GM18907 (cell line): Measurements from ENCODE around the gene ZSCAN31.

Experiments used
- ATAC-seq: cut with Tn5 transposase; IDR thresholded peaks from one replicate; pipeline ENCODE4 v1.9.1; 2021; ENCODE audit warnings: mild to moderate bottlenecking, moderate library complexity; ENCODE audit not compliant: unreplicated experiment

ZSCAN31 gene

GRCh38 chr6:28353981-28354676, 18.2 kb upstream of the ZSCAN31 start:
- no peak for ATAC-seq

GRCh38 chr6:28353356-28353755, 17.4 kb upstream of the ZSCAN31 start:
- ATAC-seq: no peak

- no peak for ATAC-seq
Observed at GRCh38 chr6:28351493-28351925, 15.6 kb upstream of the ZSCAN31 start.

DNA sequence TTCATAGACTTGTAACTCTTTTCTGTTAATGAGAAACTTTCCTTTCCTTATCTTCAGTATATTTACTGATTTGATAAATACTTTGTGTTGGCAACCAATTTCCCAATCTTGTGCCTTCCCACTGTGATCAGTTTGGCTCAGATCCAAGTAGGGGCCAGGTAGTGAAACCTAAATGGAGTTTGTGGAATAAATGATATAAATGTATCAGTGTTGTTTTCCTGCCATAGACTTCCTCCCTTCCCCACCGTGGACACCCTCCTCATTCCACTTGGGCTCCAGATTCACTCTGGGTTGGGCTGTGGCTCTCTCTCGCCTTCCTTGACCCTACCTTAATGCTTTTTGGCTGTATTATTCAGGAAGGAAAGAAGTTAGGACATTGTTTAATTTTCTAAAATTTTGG, 15.1 kb upstream of the ZSCAN31 start:
- ATAC-seq: no peak

GRCh38 chr6:28349892-28350737, 14.2 kb upstream of the ZSCAN31 start, which contains the start of gene ZKSCAN3:
Gene ZKSCAN3, plus strand, starts transcription at chr6:28349947. Its CDS starts 9,640 bp downstream, at chr6:28359587.
- peak; percentile 94 for ATAC-seq

- ATAC-seq: no peak
Observed at GRCh38 chr6:28349344-28349891, 13.5 kb upstream of the ZSCAN31 start.

DNA sequence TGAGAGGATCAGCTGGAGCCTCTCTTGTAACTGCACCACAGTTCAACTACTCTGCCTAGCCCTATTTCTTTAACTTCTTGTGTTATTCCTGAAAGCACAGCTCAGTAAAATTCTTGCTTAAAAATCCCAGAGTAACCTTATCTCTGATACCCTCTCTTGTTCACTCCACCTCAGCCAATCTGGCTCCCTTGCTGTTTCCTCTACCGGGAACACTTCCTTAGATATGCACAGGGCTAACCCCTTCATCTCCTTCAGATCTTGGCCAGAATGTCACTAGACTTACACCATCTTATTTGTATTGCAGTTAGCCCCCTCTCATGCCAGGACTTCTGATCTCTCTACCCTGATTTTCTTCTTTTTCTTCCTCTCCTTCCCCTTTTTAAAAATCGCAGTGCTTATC, 11.2 kb upstream of the ZSCAN31 start:
- no peak for ATAC-seq

GRCh38 chr6:28345201-28345600, 9.3 kb upstream of the ZSCAN31 start:
- ATAC-seq: no peak

DNA sequence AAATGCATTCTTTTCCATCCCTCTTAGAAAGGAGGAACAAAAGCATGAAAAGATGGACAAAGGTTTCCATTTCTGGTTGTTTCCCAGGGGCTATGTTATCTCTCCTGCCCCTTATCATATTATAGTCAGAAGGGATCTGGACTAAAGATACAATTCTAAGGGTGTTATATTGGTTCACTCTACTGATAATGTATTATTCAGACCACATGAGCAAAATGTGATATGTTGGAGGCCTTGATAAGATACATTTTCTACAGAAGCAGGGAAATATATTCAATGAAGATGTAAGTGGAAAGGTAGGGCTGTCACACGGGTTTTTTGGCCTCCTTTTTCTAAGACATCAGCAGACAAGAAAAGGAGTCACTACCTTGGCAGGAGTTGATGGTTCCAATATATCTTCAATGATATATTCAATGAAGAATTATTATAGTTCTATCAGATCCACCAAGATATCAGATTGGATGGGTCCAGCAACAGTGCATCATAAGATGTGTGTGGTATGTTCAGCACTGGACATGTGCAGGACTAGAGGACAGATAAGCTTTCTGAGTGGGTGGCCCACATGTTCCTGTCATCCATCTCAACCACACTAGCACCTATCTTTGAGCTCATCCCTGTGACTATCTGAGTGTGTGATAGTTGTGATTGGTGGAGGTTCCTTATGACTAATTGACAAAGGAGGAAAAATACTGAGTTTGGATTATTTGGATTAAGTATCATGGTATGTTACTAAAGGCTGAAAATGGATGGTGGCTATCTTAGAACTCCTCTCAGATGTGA, 8.1 kb upstream of the ZSCAN31 start:
- ATAC-seq: no peak

GRCh38 chr6:28340310-28341095, 4.6 kb upstream of the ZSCAN31 start:
- no peak for ATAC-seq

DNA sequence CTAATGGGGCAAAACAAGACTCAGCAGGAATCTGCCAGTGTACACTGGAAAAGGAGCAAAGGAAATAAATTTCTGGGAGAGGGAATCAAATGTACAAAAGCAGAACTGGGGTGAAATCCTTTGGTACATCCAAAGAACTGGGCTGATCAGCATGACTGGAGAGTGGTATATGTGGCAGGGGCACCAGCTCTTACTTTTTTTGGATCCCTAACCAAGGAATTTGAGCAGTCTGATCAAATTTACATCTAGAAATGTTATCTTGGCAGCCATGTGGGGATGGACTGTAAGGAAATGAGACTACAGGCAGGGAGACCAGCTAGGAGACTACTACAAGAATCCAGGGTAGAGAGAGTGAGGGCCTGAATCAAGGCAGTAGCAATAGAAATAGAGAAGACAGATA, 1.2 kb upstream of the ZSCAN31 start:
- no peak for ATAC-seq

DNA sequence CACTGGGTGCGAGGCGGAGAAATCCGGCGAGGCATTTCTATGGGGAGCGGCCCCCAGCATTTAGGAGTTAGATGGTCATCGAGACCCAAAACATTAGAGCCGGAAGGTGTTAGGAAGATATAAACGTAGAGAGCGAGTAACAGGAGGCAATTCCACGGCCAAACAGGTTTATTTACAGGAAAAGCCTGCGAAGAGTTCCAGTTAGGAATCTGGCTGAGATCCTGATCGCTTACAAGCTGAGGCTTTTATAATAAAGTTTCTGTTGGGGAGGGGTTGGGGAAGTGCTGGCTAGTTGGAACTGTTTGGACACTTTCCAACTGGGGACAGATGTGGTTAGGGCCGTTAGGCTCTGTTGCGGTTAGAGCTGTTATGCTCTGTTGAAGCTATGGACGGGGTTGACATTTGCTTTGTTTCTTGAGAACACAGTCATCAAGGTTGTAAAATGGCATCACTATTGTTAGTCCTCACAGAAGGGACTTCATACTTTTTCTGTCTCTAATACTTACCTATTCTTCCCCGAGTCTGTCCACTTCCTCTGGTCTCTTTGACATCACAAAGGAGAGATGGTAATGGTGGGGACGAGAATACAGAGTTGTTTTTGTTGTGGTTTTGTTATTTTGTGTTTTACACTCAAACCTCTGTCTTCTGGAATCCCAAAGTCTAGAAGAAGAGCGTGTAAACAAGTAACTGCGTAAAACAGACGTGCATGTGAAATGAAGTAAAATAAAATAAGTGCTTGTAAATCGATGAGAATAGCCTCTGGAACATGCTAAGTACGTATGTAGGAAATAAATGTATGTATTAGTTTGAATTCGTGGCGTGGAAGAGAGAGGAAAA, 554 bp upstream of the ZSCAN31 start:
- ATAC-seq: peak; percentile 42

DNA sequence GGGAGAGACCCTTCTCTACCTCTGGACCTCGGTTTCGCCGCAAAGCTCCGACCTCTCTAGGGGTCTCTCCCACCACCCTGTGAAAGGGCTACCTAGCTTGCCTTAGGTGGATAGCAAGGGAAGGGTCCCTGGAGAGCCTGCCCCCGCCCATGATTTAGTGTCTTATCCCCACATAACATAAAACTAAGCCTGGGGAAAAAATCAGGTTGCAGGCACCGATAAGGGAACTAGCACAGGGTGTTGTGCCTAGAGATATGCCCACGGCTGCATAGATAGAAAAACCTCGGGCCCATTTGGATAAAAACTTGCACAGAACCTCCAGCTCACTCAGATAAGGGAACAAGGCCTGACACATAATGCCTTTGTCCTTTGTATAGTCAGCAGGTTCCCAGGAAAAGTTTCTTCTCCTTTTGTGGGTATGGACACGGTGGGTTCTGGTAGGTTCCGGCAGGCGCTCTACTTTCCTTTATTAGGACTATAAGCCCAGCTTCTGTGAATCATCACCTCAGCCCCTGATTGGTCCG, 846 bp downstream of the ZSCAN31 start:
- no peak for ATAC-seq

DNA sequence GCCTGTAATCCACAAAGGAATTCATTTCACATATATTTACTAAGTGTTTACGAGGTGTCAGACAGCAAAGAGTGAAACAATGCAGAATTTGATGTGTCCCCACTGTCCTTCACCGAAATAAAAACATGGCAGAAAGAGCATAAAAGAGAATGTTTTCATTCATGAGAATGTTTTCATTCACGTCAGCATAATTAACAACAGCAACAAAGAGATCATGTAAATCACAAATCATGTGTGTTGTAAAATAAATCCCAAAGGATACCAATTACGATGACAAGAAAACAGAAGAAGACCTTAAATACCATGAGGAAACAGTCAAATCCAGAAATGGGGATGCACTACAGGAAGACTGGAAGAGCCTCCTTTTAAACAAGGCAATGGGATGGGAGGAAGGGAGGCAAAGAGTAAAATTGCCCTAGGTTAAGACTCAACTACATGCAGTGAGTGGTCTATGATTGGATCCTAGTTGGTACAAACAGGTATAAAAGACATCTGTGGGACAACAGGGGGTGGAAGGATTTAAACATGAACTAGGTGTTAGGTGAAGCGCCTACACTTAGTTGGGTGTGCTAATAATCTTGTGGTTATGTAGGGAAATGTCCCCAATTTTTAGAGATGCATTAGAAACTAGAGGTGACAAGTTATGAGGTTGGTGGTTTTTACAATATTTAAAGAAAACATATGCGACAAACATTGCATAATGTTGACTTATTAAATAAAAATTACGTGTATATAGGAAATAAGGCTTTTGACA, 1.5 kb downstream of the ZSCAN31 start:
- no peak for ATAC-seq

DNA sequence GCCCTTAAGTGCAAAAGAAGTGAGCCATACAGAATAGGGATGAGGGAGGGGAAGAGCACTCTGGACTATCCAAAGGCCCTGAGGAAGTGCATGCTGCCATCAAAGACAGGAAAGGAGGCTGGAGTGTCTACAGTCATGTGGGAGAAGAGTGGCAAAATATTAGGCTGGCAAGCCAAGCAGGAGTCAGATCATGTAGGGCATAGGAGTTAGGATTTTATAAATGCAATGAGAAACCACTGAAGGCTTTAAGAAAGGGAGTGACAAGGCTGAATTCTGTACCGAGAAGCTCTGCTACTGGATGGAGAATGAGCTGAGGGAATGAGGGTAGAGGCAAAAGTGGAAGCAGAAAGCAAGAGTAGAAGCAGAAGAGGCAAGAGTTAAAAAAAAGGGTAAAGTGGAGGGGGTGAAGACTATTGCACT, 2.3 kb downstream of the ZSCAN31 start:
- ATAC-seq: no peak

DNA sequence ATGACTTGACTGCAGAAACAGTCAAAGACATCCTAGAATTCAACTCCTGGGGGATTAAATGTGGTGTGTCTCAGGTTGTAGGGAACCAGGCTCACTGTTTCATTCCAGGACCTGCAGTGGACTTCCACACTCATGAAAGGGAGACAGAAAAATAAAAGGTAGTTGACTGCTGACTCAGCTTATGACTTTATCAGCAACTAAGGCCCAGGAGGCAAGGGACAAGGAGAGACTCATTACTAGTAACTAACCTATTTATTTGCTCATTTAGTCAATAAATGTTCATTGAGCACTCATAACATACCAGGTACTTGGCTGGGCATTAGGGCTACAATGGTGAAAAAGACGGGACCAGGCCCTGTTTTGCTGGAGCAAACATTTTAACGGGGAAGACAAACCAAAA, 2.9 kb downstream of the ZSCAN31 start:
- ATAC-seq: no peak

GRCh38 chr6:28330041-28330440, 5.9 kb downstream of the ZSCAN31 start:
- ATAC-seq: no peak

DNA sequence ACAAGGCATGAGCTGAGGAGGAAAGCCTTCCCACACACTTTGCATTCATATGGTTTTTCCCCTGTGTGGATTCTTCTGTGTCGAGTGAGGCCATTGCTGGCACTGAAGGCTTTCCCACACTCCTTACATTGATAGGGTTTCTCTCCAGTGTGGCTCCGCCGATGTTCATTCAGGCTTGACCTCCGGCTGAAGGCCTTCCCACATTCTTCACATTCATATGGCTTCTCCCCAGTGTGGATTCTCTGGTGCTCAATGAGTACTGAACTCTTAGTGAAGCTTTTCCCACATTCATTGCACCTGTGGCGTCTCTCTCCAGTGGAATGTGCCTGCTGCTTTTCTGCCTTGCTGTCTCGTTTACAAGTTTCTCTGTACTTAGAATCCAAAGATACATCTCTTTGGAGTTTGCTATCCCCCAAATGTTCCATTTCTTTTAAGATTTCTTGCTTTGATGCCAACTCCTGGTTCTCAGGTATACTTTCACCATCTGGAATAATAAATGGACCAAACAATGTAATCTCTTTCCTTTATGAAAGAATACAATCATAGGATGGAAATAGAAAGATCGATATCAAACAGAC, 9.5 kb downstream of the ZSCAN31 start:
- no peak for ATAC-seq
